NCI-H146 treated with DMSO at 0.1 percent for 48 hours (cell line): ENCODE data around the gene TRIM26.
"Not testable (repeated sequence)": the region's sequence is repeated elsewhere in the genome, so short reads cannot be mapped to it uniquely, and the experiment has no call there.

Experiments
- DNase-seq: peaks from one replicate; lab custom pipeline; 2025; ENCODE audit not compliant: unreplicated experiment; lab: John Stamatoyannopoulos, UW

The TRIM26 gene

GRCh38 chr6:30212865-30213666, at the start of gene TRIM26:
Gene TRIM26, minus strand, starts transcription at chr6:30213406. Its CDS starts 14,303 bp downstream, at chr6:30199103.
- DNase-seq, result peak; percentile 95

GRCh38 chr6:30260036-30260504, 46.9 kb upstream of the TRIM26 start:
- DNase-seq, result no peak

- peak; percentile 16 for DNase-seq
Measured at GRCh38 chr6:30259140-30260035, 46.2 kb upstream of the TRIM26 start.

- no peak for DNase-seq
Measured at GRCh38 chr6:30258204-30258603, 45.0 kb upstream of the TRIM26 start.

- DNase-seq, result not testable (repeated sequence)
Measured at GRCh38 chr6:30252417-30252816, 39.2 kb upstream of the TRIM26 start.

- DNase-seq, result no peak
Measured at GRCh38 chr6:30244560-30244959, 31.4 kb upstream of the TRIM26 start.

GRCh38 chr6:30238178-30238795, 25.1 kb upstream of the TRIM26 start:
- DNase-seq, result peak; percentile 5

GRCh38 chr6:30234356-30234755, 21.1 kb upstream of the TRIM26 start:
- no peak for DNase-seq

- DNase-seq, result no peak
Measured at GRCh38 chr6:30231067-30231466, 17.9 kb upstream of the TRIM26 start.

- DNase-seq, result no peak
Measured at GRCh38 chr6:30227763-30228487, 14.7 kb upstream of the TRIM26 start.

- DNase-seq, result no peak
Measured at GRCh38 chr6:30227242-30227722, 14.1 kb upstream of the TRIM26 start.

GRCh38 chr6:30223339-30223738, 10.1 kb upstream of the TRIM26 start:
- no peak for DNase-seq

GRCh38 chr6:30221956-30222355, 8.8 kb upstream of the TRIM26 start:
- DNase-seq, result not testable (repeated sequence)

- DNase-seq, result not testable (repeated sequence)
Measured at GRCh38 chr6:30221395-30221794, 8.2 kb upstream of the TRIM26 start.

- DNase-seq, result peak; percentile 74
Measured at GRCh38 chr6:30219244-30219643, 6.0 kb upstream of the TRIM26 start.

GRCh38 chr6:30216096-30216495, 2.9 kb upstream of the TRIM26 start:
- DNase-seq, result no peak

- DNase-seq, result no peak
Measured at GRCh38 chr6:30214657-30214982, 1.4 kb upstream of the TRIM26 start.

GRCh38 chr6:30213957-30214656, 901 bp upstream of the TRIM26 start:
- peak; percentile 33 for DNase-seq

GRCh38 chr6:30213667-30213956, 406 bp upstream of the TRIM26 start:
- DNase-seq, result no peak

GRCh38 chr6:30211899-30212298, 1.3 kb downstream of the TRIM26 start:
- DNase-seq, result no peak
